GM23338 (cell line): ENCODE data around the gene DEUP1. TPM values are rescaled to one million over a fixed set of nuclear protein-coding genes. Genes with fewer than 3 reads are reported as not detected.

ENCODE experiments used
- ATAC-seq: fragments of 200-7000 bp; cut with Tn5 transposase; 3 replicates; pipeline ENCODE4 v1.9.1; 2020
- DNase-seq: peaks from one replicate; pipeline ENCODE4 v3.0.0-alpha.2; 2015; ENCODE audit warnings: low spot score
- H2AFZ ChIP-seq: fragments of 200-600 bp; sonication (generic); 2 replicates; pipeline ENCODE4 v1.8.0; 2016; ENCODE audit warnings: antibody characterized with exemption, mild to moderate bottlenecking, moderate library complexity
- H3F3A ChIP-seq: fragments of 200-600 bp; sonication (generic); replicated peaks from 2 replicates; pipeline ENCODE4 v1.8.0; 2017; ENCODE audit warnings: antibody characterized with exemption, mixed run types, low read depth
- H3K27ac ChIP-seq: fragments of 200-600 bp; sonication (generic); 2 replicates; pipeline ENCODE4 v1.6.1; 2016; ENCODE audit warnings: low read depth
- H3K27me3 ChIP-seq: fragments of 200-600 bp; sonication (generic); 2 replicates; pipeline ENCODE4 v1.8.0; 2016; ENCODE audit warnings: mild to moderate bottlenecking, mixed run types, moderate library complexity; ENCODE audit not compliant: insufficient read depth
- H3K36me3 ChIP-seq: fragments of 200-600 bp; sonication (generic); 2 replicates; pipeline ENCODE4 v1.8.0; 2016; ENCODE audit warnings: mild to moderate bottlenecking; ENCODE audit not compliant: insufficient read depth
- H3K4me1 ChIP-seq: fragments of 200-600 bp; sonication (generic); 2 replicates; pipeline ENCODE4 v1.8.0; 2016; ENCODE audit warnings: mild to moderate bottlenecking, moderate library complexity; ENCODE audit not compliant: insufficient read depth
- H3K4me2 ChIP-seq: fragments of 200-600 bp; sonication (generic); 2 replicates; pipeline ENCODE4 v1.7.1; 2017; ENCODE audit warnings: mixed run types
- H3K4me3 ChIP-seq: fragments of 200-600 bp; sonication (generic); 2 replicates; pipeline ENCODE4 v1.6.1; 2016; ENCODE audit warnings: mixed run types
- H3K79me2 ChIP-seq: fragments of 200-600 bp; sonication (generic); replicated peaks from 2 replicates; pipeline ENCODE4 v1.8.0; 2017; ENCODE audit warnings: mild to moderate bottlenecking; ENCODE audit not compliant: insufficient read depth
- H3K9me2 ChIP-seq: fragments of 200-600 bp; sonication (generic); 2 replicates; pipeline ENCODE4 v1.8.0; 2017; ENCODE audit not compliant: insufficient read depth
- H4K20me1 ChIP-seq: fragments of 200-600 bp; sonication (generic); replicated peaks from 2 replicates; pipeline ENCODE4 v1.8.0; 2017; ENCODE audit warnings: mild to moderate bottlenecking; ENCODE audit not compliant: insufficient read depth
- H3K27ac Mint-ChIP-seq: 2 replicates; pipeline ENCODE4 v1.8.0; 2020; ENCODE audit warnings: inconsistent platforms, mild to moderate bottlenecking, moderate library complexity, mixed read lengths
- H3K27me3 Mint-ChIP-seq: 3 replicates; pipeline ENCODE4 v1.8.0; 2022; ENCODE audit warnings: low read depth, mild to moderate bottlenecking, moderate library complexity, mixed read lengths, inconsistent platforms; ENCODE audit not compliant: insufficient read depth, poor library complexity
- H3K36me3 Mint-ChIP-seq: 3 replicates; pipeline ENCODE4 v1.8.0; 2021; ENCODE audit warnings: low read depth, mild to moderate bottlenecking, inconsistent platforms, moderate library complexity, mixed read lengths
- H3K4me1 Mint-ChIP-seq: 3 replicates; pipeline ENCODE4 v1.8.0; 2020; ENCODE audit warnings: mild to moderate bottlenecking, inconsistent platforms, mixed read lengths
- H3K4me3 Mint-ChIP-seq: 3 replicates; pipeline ENCODE4 v1.8.0; 2021; ENCODE audit warnings: moderate library complexity, mild to moderate bottlenecking, inconsistent platforms, mixed read lengths
- H3K9me3 Mint-ChIP-seq: 3 replicates; pipeline ENCODE4 v1.8.0; 2020; ENCODE audit warnings: moderate library complexity, mild to moderate bottlenecking, inconsistent platforms, mixed read lengths
- CREB1 ChIP-seq: fragments of 250-450 bp; sonication (Bioruptor Pico); IDR thresholded peaks from 2 replicates; pipeline ENCODE4 v1.5.0; 2020; ENCODE audit warnings: low read depth, mild to moderate bottlenecking, moderate library complexity
- EZH2phosphoT487 ChIP-seq: fragments of 200-600 bp; sonication (generic); IDR thresholded peaks from one replicate; pipeline ENCODE4 v1.8.1; 2018; ENCODE audit warnings: antibody characterized with exemption; ENCODE audit not compliant: unreplicated experiment
- JUNB ChIP-seq: IDR thresholded peaks from one replicate; pipeline ENCODE4 v1.6.1; 2016; ENCODE audit warnings: antibody characterized with exemption; ENCODE audit not compliant: unreplicated experiment
- NANOG ChIP-seq: IDR thresholded peaks from 2 replicates; pipeline ENCODE4 v1.6.1; 2016; ENCODE audit warnings: antibody characterized with exemption, borderline replicate concordance
- STAT1 ChIP-seq: IDR thresholded peaks from one replicate; pipeline ENCODE4 v1.6.1; 2016; ENCODE audit warnings: antibody characterized with exemption; ENCODE audit not compliant: unreplicated experiment
- ZNF114 ChIP-seq: fragments of 250-450 bp; sonication (Bioruptor Pico); IDR thresholded peaks from 2 replicates; pipeline ENCODE4 v1.5.0; 2020; ENCODE audit warnings: mild to moderate bottlenecking, moderate library complexity
- ZNF331 ChIP-seq: fragments of 250-450 bp; sonication (Bioruptor Pico); IDR thresholded peaks from 2 replicates; pipeline ENCODE4 v1.5.0; 2020; ENCODE audit warnings: low read depth, mild to moderate bottlenecking, moderate library complexity
- polyA plus RNA-seq: library from polyadenylated mRNA; unstranded; fragments of >200 nt; fragmentation: Nextera tagmentation; extraction: Ambion mirVana; gene quantifications from 2 replicates; pipeline ENCODE4 v1.2.1, GENCODE V29; 2016
- total RNA-seq: library from RNA; depleted of rRNA; stranded (reverse); fragments of >200 nt; shearing (Covaris generic); gene quantifications from 2 replicates; pipeline ENCODE4 v1.2.3, GENCODE V29; 2014
- TF ChIP-seq, protein P1 (sequence below): IDR thresholded peaks from 2 replicates; pipeline ENCODE4 v1.6.1; 2016; ENCODE audit warnings: antibody characterized with exemption
- TF ChIP-seq, protein P2 (sequence below): IDR thresholded peaks from one replicate; pipeline ENCODE4 v1.6.1; 2018; ENCODE audit warnings: antibody characterized with exemption; ENCODE audit not compliant: unreplicated experiment
- TF ChIP-seq, protein P3 (sequence below), 2 experiments: fragments of 200-600 bp in 1 of 2; sonication (generic) in 1 of 2; conservative IDR thresholded peaks; 2 replicates each; pipeline versions ENCODE4 v1.5.1 to v1.6.1; 2016 to 2017; ENCODE audit warnings: antibody characterized with exemption in 2 of 2, low read depth in 2 of 2, mild to moderate bottlenecking in 2 of 2, moderate library complexity in 1 of 2

The DEUP1 gene
- total and polyA plus RNA-seq, 2 experiments from 2014 or later = 0.63 to 1.7 TPM

DNA sequence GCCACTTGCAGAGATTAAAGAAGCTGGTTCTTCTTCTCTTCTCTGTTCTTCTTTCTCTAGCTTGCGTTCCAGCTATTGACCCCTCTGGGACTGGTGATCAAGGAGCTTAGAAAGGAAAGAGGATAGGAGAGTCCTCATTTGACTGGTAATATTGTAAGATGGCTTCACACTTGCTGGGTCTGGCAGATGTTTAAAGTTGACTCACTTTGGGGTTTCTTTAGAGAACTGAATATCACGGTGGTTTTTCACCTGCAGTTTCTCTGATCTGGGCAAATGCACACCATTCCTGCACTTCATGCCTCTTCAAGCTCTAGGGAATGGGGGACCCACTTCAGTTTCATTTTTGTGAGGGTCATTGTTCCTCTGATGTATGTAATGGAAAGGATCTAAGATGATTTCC lies 41.8 kb upstream of the DEUP1 start:
- H3K36me3 Mint-ChIP-seq = no peaks in the 10 kb centered on the region
- Histone ChIP-seq H3K9me2 (no peaks in the 10 kb centered on the region), H3F3A (no peaks in the 10 kb centered on the region), H3K79me2 (no peaks in the 10 kb centered on the region), H2AFZ (no peak overlapping the region), H4K20me1 (no peaks in the 10 kb centered on the region), H3K4me2 (no peak overlapping the region), H3K27me3 (no peaks in the 10 kb centered on the region), H3K27ac (no peak overlapping the region), H3K36me3 (no peaks in the 10 kb centered on the region), H3K4me3 (no peak overlapping the region), H3K4me1 (no peaks in the 10 kb centered on the region)
- no peak for DNase-seq
- TF ChIP-seq EZH2phosphoT487 (no peak), STAT1 (no peak), ZNF331 (CRISPR knock-in tag) (no peak), CREB1 (CRISPR knock-in tag) (no peak), JUNB (no peak)
- TF ChIP-seq, protein P1, sequence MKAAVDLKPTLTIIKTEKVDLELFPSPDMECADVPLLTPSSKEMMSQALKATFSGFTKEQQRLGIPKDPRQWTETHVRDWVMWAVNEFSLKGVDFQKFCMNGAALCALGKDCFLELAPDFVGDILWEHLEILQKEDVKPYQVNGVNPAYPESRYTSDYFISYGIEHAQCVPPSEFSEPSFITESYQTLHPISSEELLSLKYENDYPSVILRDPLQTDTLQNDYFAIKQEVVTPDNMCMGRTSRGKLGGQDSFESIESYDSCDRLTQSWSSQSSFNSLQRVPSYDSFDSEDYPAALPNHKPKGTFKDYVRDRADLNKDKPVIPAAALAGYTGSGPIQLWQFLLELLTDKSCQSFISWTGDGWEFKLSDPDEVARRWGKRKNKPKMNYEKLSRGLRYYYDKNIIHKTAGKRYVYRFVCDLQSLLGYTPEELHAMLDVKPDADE = no peak
- TF ChIP-seq, protein P2, sequence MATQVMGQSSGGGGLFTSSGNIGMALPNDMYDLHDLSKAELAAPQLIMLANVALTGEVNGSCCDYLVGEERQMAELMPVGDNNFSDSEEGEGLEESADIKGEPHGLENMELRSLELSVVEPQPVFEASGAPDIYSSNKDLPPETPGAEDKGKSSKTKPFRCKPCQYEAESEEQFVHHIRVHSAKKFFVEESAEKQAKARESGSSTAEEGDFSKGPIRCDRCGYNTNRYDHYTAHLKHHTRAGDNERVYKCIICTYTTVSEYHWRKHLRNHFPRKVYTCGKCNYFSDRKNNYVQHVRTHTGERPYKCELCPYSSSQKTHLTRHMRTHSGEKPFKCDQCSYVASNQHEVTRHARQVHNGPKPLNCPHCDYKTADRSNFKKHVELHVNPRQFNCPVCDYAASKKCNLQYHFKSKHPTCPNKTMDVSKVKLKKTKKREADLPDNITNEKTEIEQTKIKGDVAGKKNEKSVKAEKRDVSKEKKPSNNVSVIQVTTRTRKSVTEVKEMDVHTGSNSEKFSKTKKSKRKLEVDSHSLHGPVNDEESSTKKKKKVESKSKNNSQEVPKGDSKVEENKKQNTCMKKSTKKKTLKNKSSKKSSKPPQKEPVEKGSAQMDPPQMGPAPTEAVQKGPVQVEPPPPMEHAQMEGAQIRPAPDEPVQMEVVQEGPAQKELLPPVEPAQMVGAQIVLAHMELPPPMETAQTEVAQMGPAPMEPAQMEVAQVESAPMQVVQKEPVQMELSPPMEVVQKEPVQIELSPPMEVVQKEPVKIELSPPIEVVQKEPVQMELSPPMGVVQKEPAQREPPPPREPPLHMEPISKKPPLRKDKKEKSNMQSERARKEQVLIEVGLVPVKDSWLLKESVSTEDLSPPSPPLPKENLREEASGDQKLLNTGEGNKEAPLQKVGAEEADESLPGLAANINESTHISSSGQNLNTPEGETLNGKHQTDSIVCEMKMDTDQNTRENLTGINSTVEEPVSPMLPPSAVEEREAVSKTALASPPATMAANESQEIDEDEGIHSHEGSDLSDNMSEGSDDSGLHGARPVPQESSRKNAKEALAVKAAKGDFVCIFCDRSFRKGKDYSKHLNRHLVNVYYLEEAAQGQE = no peak
- H3K27me3 Mint-ChIP-seq = no peaks in the 10 kb centered on the region
- H3K27ac Mint-ChIP-seq = no peak overlapping the region
- H3K4me3 Mint-ChIP-seq = no peak overlapping the region
- no peaks in the 10 kb centered on the region for H3K4me1 Mint-ChIP-seq
- ATAC-seq = no peak
- no peaks in the 10 kb centered on the region for H3K9me3 Mint-ChIP-seq

DNA sequence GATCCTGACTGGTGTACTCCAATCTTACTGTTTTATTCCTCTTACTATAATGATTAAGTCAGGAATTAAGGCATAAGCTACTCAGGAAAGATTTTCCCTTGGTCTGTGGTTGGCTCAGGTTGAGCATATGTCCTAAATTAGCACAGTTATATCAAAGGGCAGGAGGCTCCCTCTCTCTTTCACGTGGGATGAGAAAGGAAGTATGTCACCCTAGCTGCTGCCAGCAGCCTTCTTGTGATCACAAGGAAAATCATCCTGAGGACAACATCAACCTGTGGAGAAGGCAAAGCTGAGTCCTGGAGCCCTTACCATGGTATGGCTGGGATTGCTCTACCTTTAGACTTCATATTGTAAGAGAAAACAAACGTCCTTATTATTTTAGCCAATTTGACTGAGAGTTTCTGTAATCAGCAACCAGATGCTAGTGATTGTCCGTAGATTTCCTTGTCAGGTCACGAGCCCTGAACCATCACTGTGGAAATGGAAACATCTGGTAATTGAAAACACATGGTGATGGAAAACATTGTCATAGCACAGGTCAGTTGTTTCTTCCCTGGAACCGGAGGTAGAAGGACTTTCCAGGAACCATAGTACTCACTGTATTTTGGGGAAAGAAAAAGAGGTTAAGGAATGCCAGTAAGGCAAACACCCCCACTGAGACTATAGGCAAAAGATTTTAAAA lies 40.6 kb upstream of the DEUP1 start:
- Mint-ChIP-seq H3K27ac (no peak overlapping the region), H3K27me3 (no peaks in the 10 kb centered on the region), H3K4me3 (no peak overlapping the region), H3K36me3 (no peaks in the 10 kb centered on the region), H3K4me1 (no peaks in the 10 kb centered on the region; the same call in 2 of the 3 replicates), H3K9me3 (no peaks in the 10 kb centered on the region)
- Histone ChIP-seq H3K4me1 (no peaks in the 10 kb centered on the region), H3K4me2 (no peak overlapping the region), H2AFZ (no peak overlapping the region), H4K20me1 (no peaks in the 10 kb centered on the region), H3K27ac (no peak overlapping the region), H3K9me2 (no peaks in the 10 kb centered on the region), H3F3A (no peaks in the 10 kb centered on the region), H3K4me3 (no peak overlapping the region), H3K27me3 (no peaks in the 10 kb centered on the region), H3K36me3 (no peaks in the 10 kb centered on the region), H3K79me2 (no peaks in the 10 kb centered on the region)
- ATAC-seq (no peak), DNase-seq (no peak)
- TF ChIP-seq, protein P2 = no peak
- TF ChIP-seq, protein P3, sequence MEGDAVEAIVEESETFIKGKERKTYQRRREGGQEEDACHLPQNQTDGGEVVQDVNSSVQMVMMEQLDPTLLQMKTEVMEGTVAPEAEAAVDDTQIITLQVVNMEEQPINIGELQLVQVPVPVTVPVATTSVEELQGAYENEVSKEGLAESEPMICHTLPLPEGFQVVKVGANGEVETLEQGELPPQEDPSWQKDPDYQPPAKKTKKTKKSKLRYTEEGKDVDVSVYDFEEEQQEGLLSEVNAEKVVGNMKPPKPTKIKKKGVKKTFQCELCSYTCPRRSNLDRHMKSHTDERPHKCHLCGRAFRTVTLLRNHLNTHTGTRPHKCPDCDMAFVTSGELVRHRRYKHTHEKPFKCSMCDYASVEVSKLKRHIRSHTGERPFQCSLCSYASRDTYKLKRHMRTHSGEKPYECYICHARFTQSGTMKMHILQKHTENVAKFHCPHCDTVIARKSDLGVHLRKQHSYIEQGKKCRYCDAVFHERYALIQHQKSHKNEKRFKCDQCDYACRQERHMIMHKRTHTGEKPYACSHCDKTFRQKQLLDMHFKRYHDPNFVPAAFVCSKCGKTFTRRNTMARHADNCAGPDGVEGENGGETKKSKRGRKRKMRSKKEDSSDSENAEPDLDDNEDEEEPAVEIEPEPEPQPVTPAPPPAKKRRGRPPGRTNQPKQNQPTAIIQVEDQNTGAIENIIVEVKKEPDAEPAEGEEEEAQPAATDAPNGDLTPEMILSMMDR (conservative IDR thresholded peaks at IDR 0.05; ENCODE audit: low read depth in 2 of 2) = no peak
- no peak for TF ChIP-seq JUNB
- no peak for TF ChIP-seq NANOG
- TF ChIP-seq ZNF114 = no peak
- no peak for TF ChIP-seq CREB1 (CRISPR knock-in tag)
